Measurements from ENCODE around the gene FOXE3.

- TF ChIP-seq LEF1 (IDR thresholded peaks at IDR 0.05; ENCODE audit: borderline replicate concordance) (no peak), BHLHE40 (IDR thresholded peaks at IDR 0.05; ENCODE audit: borderline replicate concordance) (no peak), FOXK2 (IDR thresholded peaks at IDR 0.05) (no peak), HDGF (IDR thresholded peaks at IDR 0.05; ENCODE audit: borderline replicate concordance) (no peak), FOXA1 (IDR thresholded peaks at IDR 0.05) (no peak), SP1 (IDR thresholded peaks at IDR 0.05) (no peak), L3MBTL2 (conservative IDR thresholded peaks at IDR 0.05) (no peak), SUZ12 (IDR thresholded peaks at IDR 0.05) (no peak), FOXM1 (IDR thresholded peaks at IDR 0.05; ENCODE audit: borderline replicate concordance) (no peak), TARDBP (IDR thresholded peaks at IDR 0.05) (no peak), ELF4 (IDR thresholded peaks at IDR 0.05) (no peak), CTBP1 (IDR thresholded peaks at IDR 0.05; ENCODE audit: borderline replicate concordance) (no peak), NFRKB (IDR thresholded peaks at IDR 0.05) (no peak), ZNF384 (IDR thresholded peaks at IDR 0.05) (no peak)
Measured at GRCh38 chr1:47423872-47424271, 7.8 kb downstream of the FOXE3 start.
